GM19372 (cell line): Measurements from ENCODE around the gene WDFY3.

Experiments
- ATAC-seq: cut with Tn5 transposase; IDR thresholded peaks from one replicate; pipeline ENCODE4 v1.9.1; 2021; ENCODE audit warnings: mild to moderate bottlenecking, low read depth, moderate library complexity; ENCODE audit not compliant: unreplicated experiment

WDFY3 gene

DNA sequence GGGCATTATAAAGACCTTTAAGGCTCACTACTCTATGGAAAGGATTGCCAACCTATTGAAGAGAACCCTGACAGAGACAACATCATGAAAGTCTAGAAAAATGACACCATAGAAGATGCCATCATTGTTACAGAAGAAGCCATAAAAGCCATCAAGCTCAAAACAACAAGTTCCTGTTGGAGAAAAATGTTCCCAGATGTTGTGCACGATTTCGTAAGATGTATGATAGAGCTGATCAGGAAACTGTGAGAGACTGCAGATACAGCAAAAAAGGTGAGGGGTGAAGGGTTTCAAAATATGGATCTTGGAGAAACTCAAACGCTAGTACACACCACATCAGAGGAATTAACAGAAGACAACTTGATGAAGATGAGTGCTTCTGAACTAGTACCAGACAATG, 53.3 kb downstream of the WDFY3 start:
- ATAC-seq = no peak

DNA sequence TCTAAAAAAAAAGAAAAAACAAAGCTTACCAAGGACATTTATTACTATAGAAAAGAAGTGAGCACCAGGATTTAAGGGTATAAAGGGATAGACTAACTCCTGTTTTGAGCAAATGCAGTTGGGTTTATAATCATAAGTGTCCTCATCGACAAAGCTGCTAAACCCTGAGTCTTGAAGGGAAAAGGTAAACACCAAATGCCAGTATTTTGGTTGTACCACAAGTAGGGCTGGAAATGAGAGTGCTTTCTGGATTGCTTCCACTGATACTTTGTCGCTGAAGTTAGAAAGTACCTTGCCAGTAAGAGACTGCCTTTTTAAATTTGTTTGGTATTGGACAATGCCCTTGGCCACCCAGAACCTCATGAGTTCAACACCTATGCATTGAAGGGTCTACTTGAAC, 53.7 kb downstream of the WDFY3 start:
- no peak for ATAC-seq

DNA sequence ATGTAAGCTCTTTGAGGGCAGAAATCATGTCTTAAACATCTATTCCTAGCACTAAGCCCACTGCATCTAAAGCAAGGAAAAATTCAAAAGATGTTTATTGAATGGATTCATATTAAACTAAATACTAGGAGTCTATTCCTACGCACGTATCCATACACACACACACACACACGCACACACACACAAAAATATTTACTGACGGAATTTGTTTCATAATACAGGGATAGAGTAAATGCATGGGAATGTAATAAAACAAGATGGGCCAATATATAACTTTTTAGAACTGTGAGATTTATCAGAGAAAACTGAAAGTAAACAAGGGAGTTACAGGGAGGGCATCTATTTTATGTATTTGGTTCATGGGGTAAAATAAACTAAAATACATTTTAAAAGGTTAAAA, 57.6 kb downstream of the WDFY3 start:
- no peak for ATAC-seq

DNA sequence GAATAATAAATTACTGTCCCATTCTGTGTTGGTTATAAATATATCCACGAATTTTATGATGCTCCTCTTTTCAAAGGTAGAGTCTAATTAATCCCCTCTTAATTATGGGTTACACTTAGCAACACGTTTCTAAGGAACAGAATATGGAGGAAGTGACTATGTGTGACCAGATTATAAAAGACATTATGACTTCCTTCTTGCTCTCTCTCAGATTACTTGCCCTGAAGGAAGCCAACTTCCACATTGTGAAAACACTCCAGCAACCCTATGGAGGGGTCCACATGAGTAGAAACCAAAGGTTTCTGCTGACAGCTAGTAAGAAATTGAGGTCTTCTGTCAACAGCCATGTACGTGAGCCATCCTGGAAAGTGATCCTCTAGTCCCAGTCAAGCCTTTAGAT, 59.3 kb downstream of the WDFY3 start:
- ATAC-seq = no peak

GRCh38 chr4:84905646-84906045, 60.8 kb downstream of the WDFY3 start:
- ATAC-seq = no peak

GRCh38 chr4:84901740-84902281, 64.7 kb downstream of the WDFY3 start:
- ATAC-seq = no peak

DNA sequence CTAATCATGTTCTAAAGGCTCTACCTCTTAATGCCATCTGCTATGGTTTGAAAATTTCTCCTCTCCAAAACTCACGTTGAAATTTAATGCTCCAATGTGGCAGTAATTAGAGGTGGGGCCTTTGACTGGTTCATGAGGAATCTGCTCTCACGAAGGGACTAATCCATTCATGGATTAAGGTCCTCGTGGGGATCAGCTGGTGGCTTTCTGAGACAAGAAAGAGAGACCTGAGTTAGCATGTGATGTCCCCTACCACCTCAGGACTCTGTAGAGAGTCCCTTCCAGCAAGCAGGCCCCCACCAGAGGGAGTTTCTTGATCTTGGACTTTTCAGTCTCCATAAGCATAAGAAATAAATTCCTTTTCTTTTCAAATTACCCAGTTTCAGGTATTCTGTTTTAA, 65.3 kb downstream of the WDFY3 start:
- no peak for ATAC-seq

- no peak for ATAC-seq
These were observed 66.9 kb downstream of the WDFY3 start for GRCh38 chr4:84899616-84900015.

GRCh38 chr4:84897516-84897915, 69.0 kb downstream of the WDFY3 start:
- no peak for ATAC-seq

- ATAC-seq = no peak
These were observed 71.2 kb downstream of the WDFY3 start for GRCh38 chr4:84895283-84895682.

DNA sequence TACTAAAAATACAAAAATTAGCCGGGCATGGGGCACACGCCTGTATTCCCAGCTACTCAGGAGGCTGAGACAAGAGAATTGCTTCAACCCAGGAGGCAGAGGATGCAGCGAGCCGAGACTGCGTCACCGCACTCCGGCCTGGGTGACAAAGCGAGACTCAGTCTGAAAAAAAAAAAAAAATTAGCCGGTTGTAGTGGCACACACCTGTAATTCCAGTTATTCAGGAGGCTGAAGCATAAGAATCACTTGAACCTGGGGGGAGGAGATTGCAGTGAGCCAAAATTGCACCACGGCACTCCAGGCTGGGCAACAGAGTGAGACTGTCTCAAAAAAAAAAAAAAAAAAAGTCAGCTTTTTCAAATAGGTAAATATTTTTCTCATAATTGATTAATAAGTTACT, 71.9 kb downstream of the WDFY3 start:
- no peak for ATAC-seq

DNA sequence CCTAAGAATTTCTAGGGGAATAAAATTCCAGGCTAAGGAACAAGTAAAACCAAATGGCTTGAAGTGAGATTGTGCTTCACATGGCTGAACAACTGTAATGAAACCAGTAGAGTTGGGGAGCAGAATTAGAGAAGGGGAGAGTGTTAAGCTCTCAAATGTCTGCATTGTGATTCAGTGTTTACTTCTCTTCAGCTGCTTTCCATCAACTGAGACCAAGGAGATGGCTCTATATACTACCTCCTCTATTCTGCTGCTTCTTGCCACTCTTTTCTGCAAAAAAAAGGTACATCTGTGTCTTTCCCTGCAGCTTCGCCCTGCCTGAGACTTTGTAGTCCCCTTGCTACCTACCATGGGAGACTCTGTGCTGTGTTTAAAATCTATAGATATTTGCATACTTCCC, 73.5 kb downstream of the WDFY3 start:
- ATAC-seq = no peak

DNA sequence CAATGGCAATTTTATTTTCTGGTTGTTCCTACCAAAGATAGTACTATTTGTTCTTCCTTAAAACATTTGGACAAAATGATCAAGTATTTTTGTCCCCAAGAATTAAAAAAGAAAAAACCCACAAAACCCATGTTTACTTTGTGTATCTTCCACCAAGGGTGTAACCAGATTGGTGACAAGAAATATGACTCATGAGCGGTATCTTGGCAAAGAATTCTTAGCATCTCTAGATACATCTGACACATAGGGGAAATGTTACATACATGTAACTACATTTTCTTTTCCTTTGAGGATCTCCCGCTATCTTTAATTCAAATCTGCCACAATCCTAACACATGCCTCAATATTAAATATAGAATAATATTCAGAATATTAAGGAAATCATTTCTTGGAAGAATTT, 78.7 kb downstream of the WDFY3 start:
- ATAC-seq = no peak

GRCh38 chr4:84879651-84880200, 86.8 kb downstream of the WDFY3 start:
- no peak for ATAC-seq

- no peak for ATAC-seq
These were observed 87.9 kb downstream of the WDFY3 start for GRCh38 chr4:84878546-84878945.

GRCh38 chr4:84878090-84878489, 88.4 kb downstream of the WDFY3 start:
- ATAC-seq = no peak

DNA sequence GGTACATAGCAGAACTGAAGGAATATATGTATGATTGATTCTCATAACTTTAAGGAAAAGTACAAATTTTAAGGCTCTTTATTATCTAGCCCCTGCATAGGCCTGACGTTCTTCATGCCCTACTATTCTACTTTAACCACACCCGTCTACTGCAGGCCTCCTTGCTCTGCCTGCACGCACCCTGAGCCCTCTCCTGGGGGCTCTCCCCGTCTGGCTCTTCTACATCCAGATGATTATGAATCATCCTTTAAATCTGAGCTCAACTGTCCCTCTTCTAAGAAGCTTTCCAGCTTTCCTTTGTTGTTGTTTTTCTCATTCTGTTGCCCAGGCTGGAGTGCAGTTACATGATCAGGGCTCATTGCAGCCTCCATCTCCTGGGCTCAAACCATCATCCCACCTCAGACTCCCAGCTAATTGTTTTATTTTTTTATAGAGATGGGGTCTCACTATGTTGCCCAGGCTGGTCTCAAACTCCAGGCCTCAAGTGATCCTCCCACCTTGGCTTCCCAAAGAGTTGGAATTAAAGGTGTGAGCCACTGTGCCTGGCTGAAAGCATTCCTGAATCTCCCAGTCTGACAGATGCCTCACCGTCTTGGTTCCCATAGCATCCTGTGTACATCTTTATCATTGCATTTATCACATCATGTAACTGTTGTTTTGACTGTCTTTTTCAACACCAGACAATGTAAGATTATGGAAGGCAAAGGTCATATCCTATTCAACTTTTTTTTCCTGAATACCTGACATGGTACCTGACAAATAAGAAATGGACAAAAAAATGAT, 89.2 kb downstream of the WDFY3 start:
- no peak for ATAC-seq

- ATAC-seq = no peak
These were observed 90.7 kb downstream of the WDFY3 start for GRCh38 chr4:84875636-84876371.

GRCh38 chr4:84874619-84875018, 91.9 kb downstream of the WDFY3 start:
- ATAC-seq = no peak

DNA sequence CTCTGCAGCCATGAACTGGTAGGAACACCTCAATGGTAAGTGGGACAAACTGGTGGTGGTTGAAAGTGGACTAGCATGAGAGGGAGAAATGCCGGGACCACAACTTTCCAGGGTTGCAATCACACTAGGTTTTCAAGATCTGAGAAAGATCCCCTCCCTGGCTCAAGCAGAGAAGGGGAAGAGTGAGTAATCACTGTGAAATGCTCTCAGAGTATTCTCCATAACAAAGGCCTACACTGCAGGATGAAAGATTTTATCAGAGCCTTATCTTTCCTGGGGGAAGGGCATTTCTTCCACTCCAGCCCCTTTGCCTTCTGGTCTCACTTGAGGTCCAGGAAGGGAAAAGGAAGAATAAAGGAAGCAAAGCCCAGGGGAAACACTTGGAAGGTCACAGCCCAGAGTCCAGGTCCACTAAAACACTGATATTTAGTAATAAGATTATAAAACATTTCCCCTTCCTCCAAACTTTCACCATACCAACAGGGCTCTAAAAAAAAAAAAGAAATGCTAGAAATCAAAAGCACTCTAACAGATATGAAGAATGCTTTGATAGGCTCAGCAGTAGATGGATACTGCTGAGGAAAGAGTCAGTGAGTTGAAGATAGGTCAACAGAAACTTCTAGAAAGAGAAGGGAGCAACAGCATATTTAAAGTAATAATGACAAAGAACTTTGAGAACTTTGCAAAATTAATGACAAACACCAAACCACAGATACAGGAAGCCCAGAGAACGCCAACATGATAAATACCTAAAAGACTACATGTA, 95.9 kb downstream of the WDFY3 start:
- no peak for ATAC-seq

- ATAC-seq = no peak
These were observed 100.2 kb downstream of the WDFY3 start for GRCh38 chr4:84866295-84866694.
